GM23338 (cell line): ENCODE results near the gene ADAT1. TPM values are rescaled to one million over a fixed set of nuclear protein-coding genes. Genes with fewer than 3 reads are reported as not detected.

Experiments
- ATAC-seq: fragments of 200-7000 bp; cut with Tn5 transposase; 3 replicates; pipeline ENCODE4 v1.9.1; 2020
- DNase-seq: peaks from one replicate; pipeline ENCODE4 v3.0.0-alpha.2; 2015; ENCODE audit warnings: low spot score
- H2AFZ ChIP-seq: fragments of 200-600 bp; sonication (generic); 2 replicates; pipeline ENCODE4 v1.8.0; 2016; ENCODE audit warnings: antibody characterized with exemption, mild to moderate bottlenecking, moderate library complexity
- H3F3A ChIP-seq: fragments of 200-600 bp; sonication (generic); replicated peaks from 2 replicates; pipeline ENCODE4 v1.8.0; 2017; ENCODE audit warnings: antibody characterized with exemption, mixed run types, low read depth
- H3K27ac ChIP-seq: fragments of 200-600 bp; sonication (generic); 2 replicates; pipeline ENCODE4 v1.6.1; 2016; ENCODE audit warnings: low read depth
- H3K27me3 ChIP-seq: fragments of 200-600 bp; sonication (generic); 2 replicates; pipeline ENCODE4 v1.8.0; 2016; ENCODE audit warnings: mild to moderate bottlenecking, mixed run types, moderate library complexity; ENCODE audit not compliant: insufficient read depth
- H3K36me3 ChIP-seq: fragments of 200-600 bp; sonication (generic); 2 replicates; pipeline ENCODE4 v1.8.0; 2016; ENCODE audit warnings: mild to moderate bottlenecking; ENCODE audit not compliant: insufficient read depth
- H3K4me1 ChIP-seq: fragments of 200-600 bp; sonication (generic); 2 replicates; pipeline ENCODE4 v1.8.0; 2016; ENCODE audit warnings: mild to moderate bottlenecking, moderate library complexity; ENCODE audit not compliant: insufficient read depth
- H3K4me2 ChIP-seq: fragments of 200-600 bp; sonication (generic); 2 replicates; pipeline ENCODE4 v1.7.1; 2017; ENCODE audit warnings: mixed run types
- H3K4me3 ChIP-seq: fragments of 200-600 bp; sonication (generic); 2 replicates; pipeline ENCODE4 v1.6.1; 2016; ENCODE audit warnings: mixed run types
- H3K79me2 ChIP-seq: fragments of 200-600 bp; sonication (generic); replicated peaks from 2 replicates; pipeline ENCODE4 v1.8.0; 2017; ENCODE audit warnings: mild to moderate bottlenecking; ENCODE audit not compliant: insufficient read depth
- H3K9me2 ChIP-seq: fragments of 200-600 bp; sonication (generic); 2 replicates; pipeline ENCODE4 v1.8.0; 2017; ENCODE audit not compliant: insufficient read depth
- H4K20me1 ChIP-seq: fragments of 200-600 bp; sonication (generic); replicated peaks from 2 replicates; pipeline ENCODE4 v1.8.0; 2017; ENCODE audit warnings: mild to moderate bottlenecking; ENCODE audit not compliant: insufficient read depth
- H3K27ac Mint-ChIP-seq: 2 replicates; pipeline ENCODE4 v1.8.0; 2020; ENCODE audit warnings: inconsistent platforms, mild to moderate bottlenecking, moderate library complexity, mixed read lengths
- H3K27me3 Mint-ChIP-seq: 3 replicates; pipeline ENCODE4 v1.8.0; 2022; ENCODE audit warnings: low read depth, mild to moderate bottlenecking, moderate library complexity, mixed read lengths, inconsistent platforms; ENCODE audit not compliant: insufficient read depth, poor library complexity
- H3K36me3 Mint-ChIP-seq: 3 replicates; pipeline ENCODE4 v1.8.0; 2021; ENCODE audit warnings: low read depth, mild to moderate bottlenecking, inconsistent platforms, moderate library complexity, mixed read lengths
- H3K4me1 Mint-ChIP-seq: 3 replicates; pipeline ENCODE4 v1.8.0; 2020; ENCODE audit warnings: mild to moderate bottlenecking, inconsistent platforms, mixed read lengths
- H3K4me3 Mint-ChIP-seq: 3 replicates; pipeline ENCODE4 v1.8.0; 2021; ENCODE audit warnings: moderate library complexity, mild to moderate bottlenecking, inconsistent platforms, mixed read lengths
- H3K9me3 Mint-ChIP-seq: 3 replicates; pipeline ENCODE4 v1.8.0; 2020; ENCODE audit warnings: moderate library complexity, mild to moderate bottlenecking, inconsistent platforms, mixed read lengths
- CREB1 ChIP-seq: fragments of 250-450 bp; sonication (Bioruptor Pico); IDR thresholded peaks from 2 replicates; pipeline ENCODE4 v1.5.0; 2020; ENCODE audit warnings: low read depth, mild to moderate bottlenecking, moderate library complexity
- CTCF ChIP-seq, 2 experiments: fragments of 200-600 bp in 1 of 2; sonication (generic) in 1 of 2; conservative IDR thresholded peaks; 2 replicates each; pipeline versions ENCODE4 v1.5.1 to v1.6.1; 2016 to 2017; ENCODE audit warnings: antibody characterized with exemption in 2 of 2, low read depth in 2 of 2, mild to moderate bottlenecking in 2 of 2, moderate library complexity in 1 of 2
- ETS1 ChIP-seq: IDR thresholded peaks from 2 replicates; pipeline ENCODE4 v1.6.1; 2016; ENCODE audit warnings: antibody characterized with exemption
- polyA plus RNA-seq: library from polyadenylated mRNA; unstranded; fragments of >200 nt; fragmentation: Nextera tagmentation; extraction: Ambion mirVana; gene quantifications from 2 replicates; pipeline ENCODE4 v1.2.1, GENCODE V29; 2016
- total RNA-seq: library from RNA; depleted of rRNA; stranded (reverse); fragments of >200 nt; shearing (Covaris generic); gene quantifications from 2 replicates; pipeline ENCODE4 v1.2.3, GENCODE V29; 2014
- TF ChIP-seq, protein P1 (sequence below): fragments of 250-450 bp; sonication (Bioruptor Pico); IDR thresholded peaks from 2 replicates; pipeline ENCODE4 v1.5.0; 2020; ENCODE audit warnings: mild to moderate bottlenecking, moderate library complexity

Gene ADAT1
- total and polyA plus RNA-seq, 2 experiments from 2014 or later, result 17.4 to 53.6 TPM

- Mint-ChIP-seq H3K27me3 (no peaks in the 10 kb centered on the region), H3K27ac (no peak overlapping the region), H3K9me3 (peaks cover 8% of the 10 kb centered on the region), H3K36me3 (peaks cover 56% of the 10 kb centered on the region), H3K4me1 (no peaks in the 10 kb centered on the region), H3K4me3 (no peak overlapping the region)
- ATAC-seq (no peak), DNase-seq (no peak)
- peaks cover 52% of the 10 kb centered on the region for H3K36me3 ChIP-seq
- H3K4me2 ChIP-seq, result no peak overlapping the region
- H2AFZ ChIP-seq, result no peak overlapping the region
- no peaks in the 10 kb centered on the region for H3K9me2 ChIP-seq
- no peaks in the 10 kb centered on the region for H3K79me2 ChIP-seq
- H3K27me3 ChIP-seq, result no peaks in the 10 kb centered on the region
- no peaks in the 10 kb centered on the region for H3F3A ChIP-seq
- H3K4me1 ChIP-seq, result no peaks in the 10 kb centered on the region
- TF ChIP-seq ETS1 (no peak), CTCF (conservative IDR thresholded peaks at IDR 0.05; ENCODE audit: low read depth in 2 of 2) (no peak), CREB1 (no peak)
- TF ChIP-seq, protein P1, sequence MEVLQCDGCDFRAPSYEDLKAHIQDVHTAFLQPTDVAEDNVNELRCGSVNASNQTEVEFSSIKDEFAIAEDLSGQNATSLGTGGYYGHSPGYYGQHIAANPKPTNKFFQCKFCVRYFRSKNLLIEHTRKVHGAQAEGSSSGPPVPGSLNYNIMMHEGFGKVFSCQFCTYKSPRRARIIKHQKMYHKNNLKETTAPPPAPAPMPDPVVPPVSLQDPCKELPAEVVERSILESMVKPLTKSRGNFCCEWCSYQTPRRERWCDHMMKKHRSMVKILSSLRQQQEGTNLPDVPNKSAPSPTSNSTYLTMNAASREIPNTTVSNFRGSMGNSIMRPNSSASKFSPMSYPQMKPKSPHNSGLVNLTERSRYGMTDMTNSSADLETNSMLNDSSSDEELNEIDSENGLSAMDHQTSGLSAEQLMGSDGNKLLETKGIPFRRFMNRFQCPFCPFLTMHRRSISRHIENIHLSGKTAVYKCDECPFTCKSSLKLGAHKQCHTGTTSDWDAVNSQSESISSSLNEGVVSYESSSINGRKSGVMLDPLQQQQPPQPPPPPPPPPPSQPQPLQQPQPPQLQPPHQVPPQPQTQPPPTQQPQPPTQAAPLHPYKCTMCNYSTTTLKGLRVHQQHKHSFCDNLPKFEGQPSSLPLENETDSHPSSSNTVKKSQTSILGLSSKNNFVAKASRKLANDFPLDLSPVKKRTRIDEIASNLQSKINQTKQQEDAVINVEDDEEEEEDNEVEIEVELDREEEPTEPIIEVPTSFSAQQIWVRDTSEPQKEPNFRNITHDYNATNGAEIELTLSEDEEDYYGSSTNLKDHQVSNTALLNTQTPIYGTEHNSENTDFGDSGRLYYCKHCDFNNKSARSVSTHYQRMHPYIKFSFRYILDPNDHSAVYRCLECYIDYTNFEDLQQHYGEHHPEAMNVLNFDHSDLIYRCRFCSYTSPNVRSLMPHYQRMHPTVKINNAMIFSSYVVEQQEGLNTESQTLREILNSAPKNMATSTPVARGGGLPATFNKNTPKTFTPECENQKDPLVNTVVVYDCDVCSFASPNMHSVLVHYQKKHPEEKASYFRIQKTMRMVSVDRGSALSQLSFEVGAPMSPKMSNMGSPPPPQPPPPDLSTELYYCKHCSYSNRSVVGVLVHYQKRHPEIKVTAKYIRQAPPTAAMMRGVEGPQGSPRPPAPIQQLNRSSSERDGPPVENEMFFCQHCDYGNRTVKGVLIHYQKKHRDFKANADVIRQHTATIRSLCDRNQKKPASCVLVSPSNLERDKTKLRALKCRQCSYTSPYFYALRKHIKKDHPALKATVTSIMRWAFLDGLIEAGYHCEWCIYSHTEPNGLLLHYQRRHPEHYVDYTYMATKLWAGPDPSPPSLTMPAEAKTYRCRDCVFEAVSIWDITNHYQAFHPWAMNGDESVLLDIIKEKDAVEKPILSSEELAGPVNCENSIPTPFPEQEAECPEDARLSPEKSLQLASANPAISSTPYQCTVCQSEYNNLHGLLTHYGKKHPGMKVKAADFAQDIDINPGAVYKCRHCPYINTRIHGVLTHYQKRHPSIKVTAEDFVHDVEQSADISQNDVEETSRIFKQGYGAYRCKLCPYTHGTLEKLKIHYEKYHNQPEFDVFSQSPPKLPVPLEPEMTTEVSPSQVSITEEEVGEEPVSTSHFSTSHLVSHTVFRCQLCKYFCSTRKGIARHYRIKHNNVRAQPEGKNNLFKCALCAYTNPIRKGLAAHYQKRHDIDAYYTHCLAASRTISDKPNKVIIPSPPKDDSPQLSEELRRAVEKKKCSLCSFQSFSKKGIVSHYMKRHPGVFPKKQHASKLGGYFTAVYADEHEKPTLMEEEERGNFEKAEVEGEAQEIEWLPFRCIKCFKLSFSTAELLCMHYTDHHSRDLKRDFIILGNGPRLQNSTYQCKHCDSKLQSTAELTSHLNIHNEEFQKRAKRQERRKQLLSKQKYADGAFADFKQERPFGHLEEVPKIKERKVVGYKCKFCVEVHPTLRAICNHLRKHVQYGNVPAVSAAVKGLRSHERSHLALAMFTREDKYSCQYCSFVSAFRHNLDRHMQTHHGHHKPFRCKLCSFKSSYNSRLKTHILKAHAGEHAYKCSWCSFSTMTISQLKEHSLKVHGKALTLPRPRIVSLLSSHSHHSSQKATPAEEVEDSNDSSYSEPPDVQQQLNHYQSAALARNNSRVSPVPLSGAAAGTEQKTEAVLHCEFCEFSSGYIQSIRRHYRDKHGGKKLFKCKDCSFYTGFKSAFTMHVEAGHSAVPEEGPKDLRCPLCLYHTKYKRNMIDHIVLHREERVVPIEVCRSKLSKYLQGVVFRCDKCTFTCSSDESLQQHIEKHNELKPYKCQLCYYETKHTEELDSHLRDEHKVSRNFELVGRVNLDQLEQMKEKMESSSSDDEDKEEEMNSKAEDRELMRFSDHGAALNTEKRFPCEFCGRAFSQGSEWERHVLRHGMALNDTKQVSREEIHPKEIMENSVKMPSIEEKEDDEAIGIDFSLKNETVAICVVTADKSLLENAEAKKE (CRISPR knock-in tag), result no peak
- no peaks in the 10 kb centered on the region; the same call in none of the 2 replicates for H4K20me1 ChIP-seq
- H3K4me3 ChIP-seq, result no peak overlapping the region
- no peak overlapping the region for H3K27ac ChIP-seq
These were observed 16.6 kb downstream of the ADAT1 start for GRCh38 chr16:75606507-75606906.
